ENCODE data around the gene PRKAR2B. TPM values are rescaled to one million over a fixed set of nuclear protein-coding genes. Genes with fewer than 3 reads are reported as not detected.

Gene PRKAR2B
- total RNA-seq, 1 donor from 2014 or later = 43.4 TPM

- no peaks in the 10 kb centered on the region for H3K9me3 Mint-ChIP-seq
- H3K27me3 Mint-ChIP-seq (ENCODE audit: insufficient read depth, low read depth) = peaks cover under 1% of the 10 kb centered on the region
- H3K36me3 ChIP-seq = no peaks in the 10 kb centered on the region
- H3K4me1 Mint-ChIP-seq = peaks cover 10% of the 10 kb centered on the region
- no peak overlapping the region for H3K9ac ChIP-seq
- H3K4me3 Mint-ChIP-seq = no peak overlapping the region
- H3K4me3 ChIP-seq = no peak overlapping the region
- H3K79me2 ChIP-seq (ENCODE audit: low read depth) = no peaks in the 10 kb centered on the region
- no peak overlapping the region for H3K27ac ChIP-seq
- no peaks in the 10 kb centered on the region for H3K27me3 ChIP-seq
- TF ChIP-seq EZH2phosphoT487 (IDR thresholded peaks at IDR 0.05) = no peak
- TF ChIP-seq EZH2 (IDR thresholded peaks at IDR 0.05) = no peak
- no peak for TF ChIP-seq CTCF (IDR thresholded peaks at IDR 0.05)
- no peak for DNase-seq (ENCODE audit: low spot score)
- H3K27ac Mint-ChIP-seq = no peak overlapping the region
- H2AFZ ChIP-seq (replicated peaks) = no peak overlapping the region
- no peaks in the 10 kb centered on the region for H3K9me3 ChIP-seq (ENCODE audit: low read depth)
- H3K4me2 ChIP-seq = no peak overlapping the region
- no peaks in the 10 kb centered on the region for H3F3A ChIP-seq (ENCODE audit: low read depth)
- peaks cover 1% of the 10 kb centered on the region for H3K36me3 Mint-ChIP-seq
- no peaks in the 10 kb centered on the region for H4K20me1 ChIP-seq (ENCODE audit: low read depth)
- H3K4me1 ChIP-seq = no peaks in the 10 kb centered on the region
Measured at GRCh38 chr7:107009846-107010203, 34.7 kb upstream of the PRKAR2B start.

GRCh38 chr7:107012691-107013090, 31.8 kb upstream of the PRKAR2B start:
- Mint-ChIP-seq H3K36me3 (peaks cover 1% of the 10 kb centered on the region), H3K27ac (no peak overlapping the region), H3K27me3 (ENCODE audit: insufficient read depth, low read depth) (peaks cover 2% of the 10 kb centered on the region), H3K4me3 (no peak overlapping the region), H3K9me3 (no peaks in the 10 kb centered on the region), H3K4me1 (peaks cover 9% of the 10 kb centered on the region)
- Histone ChIP-seq H3K9me3 (ENCODE audit: low read depth) (no peaks in the 10 kb centered on the region), H4K20me1 (ENCODE audit: low read depth) (no peaks in the 10 kb centered on the region), H3K27me3 (no peaks in the 10 kb centered on the region), H3K4me1 (no peaks in the 10 kb centered on the region), H2AFZ (replicated peaks) (no peak overlapping the region), H3F3A (ENCODE audit: low read depth) (no peaks in the 10 kb centered on the region), H3K27ac (no peak overlapping the region), H3K9ac (no peak overlapping the region), H3K79me2 (ENCODE audit: low read depth) (no peaks in the 10 kb centered on the region), H3K36me3 (no peaks in the 10 kb centered on the region), H3K4me2 (no peak overlapping the region), H3K4me3 (no peak overlapping the region)
- TF ChIP-seq EZH2 (IDR thresholded peaks at IDR 0.05) = no peak
- TF ChIP-seq CTCF (IDR thresholded peaks at IDR 0.05) = no peak
- TF ChIP-seq EZH2phosphoT487 (IDR thresholded peaks at IDR 0.05) = no peak
- DNase-seq (ENCODE audit: low spot score) = no peak

GRCh38 chr7:107014387-107015023, 30.0 kb upstream of the PRKAR2B start:
- Histone ChIP-seq H3K9me3 (ENCODE audit: low read depth) (no peaks in the 10 kb centered on the region), H3F3A (ENCODE audit: low read depth) (no peaks in the 10 kb centered on the region), H3K27me3 (no peaks in the 10 kb centered on the region), H3K4me2 (no peak overlapping the region), H3K27ac (no peak overlapping the region), H3K79me2 (ENCODE audit: low read depth) (no peaks in the 10 kb centered on the region), H2AFZ (replicated peaks) (peak overlapping the region; percentile 69), H3K9ac (no peak overlapping the region), H4K20me1 (ENCODE audit: low read depth) (no peaks in the 10 kb centered on the region), H3K4me3 (no peak overlapping the region), H3K4me1 (no peaks in the 10 kb centered on the region), H3K36me3 (no peaks in the 10 kb centered on the region)
- TF ChIP-seq CTCF (IDR thresholded peaks at IDR 0.05) = no peak
- no peak for TF ChIP-seq EZH2 (IDR thresholded peaks at IDR 0.05)
- peak; percentile 3 for DNase-seq (ENCODE audit: low spot score)
- Mint-ChIP-seq H3K36me3 (peaks cover 1% of the 10 kb centered on the region), H3K4me3 (no peak overlapping the region), H3K27me3 (ENCODE audit: insufficient read depth, low read depth) (peaks cover 2% of the 10 kb centered on the region), H3K4me1 (peaks cover 9% of the 10 kb centered on the region), H3K9me3 (no peaks in the 10 kb centered on the region), H3K27ac (no peak overlapping the region)

Data from neural progenitor cell (in vitro differentiated cells).